ENCODE data around the gene MSL1. TPM values are rescaled to one million over a fixed set of nuclear protein-coding genes. Genes with fewer than 3 reads are reported as not detected.

The MSL1 gene
- total and polyA plus RNA-seq, 2 donors (not counting 1 experiment from before 2014, with no cell fraction given), result 52.4 to 86.3 TPM

DNA sequence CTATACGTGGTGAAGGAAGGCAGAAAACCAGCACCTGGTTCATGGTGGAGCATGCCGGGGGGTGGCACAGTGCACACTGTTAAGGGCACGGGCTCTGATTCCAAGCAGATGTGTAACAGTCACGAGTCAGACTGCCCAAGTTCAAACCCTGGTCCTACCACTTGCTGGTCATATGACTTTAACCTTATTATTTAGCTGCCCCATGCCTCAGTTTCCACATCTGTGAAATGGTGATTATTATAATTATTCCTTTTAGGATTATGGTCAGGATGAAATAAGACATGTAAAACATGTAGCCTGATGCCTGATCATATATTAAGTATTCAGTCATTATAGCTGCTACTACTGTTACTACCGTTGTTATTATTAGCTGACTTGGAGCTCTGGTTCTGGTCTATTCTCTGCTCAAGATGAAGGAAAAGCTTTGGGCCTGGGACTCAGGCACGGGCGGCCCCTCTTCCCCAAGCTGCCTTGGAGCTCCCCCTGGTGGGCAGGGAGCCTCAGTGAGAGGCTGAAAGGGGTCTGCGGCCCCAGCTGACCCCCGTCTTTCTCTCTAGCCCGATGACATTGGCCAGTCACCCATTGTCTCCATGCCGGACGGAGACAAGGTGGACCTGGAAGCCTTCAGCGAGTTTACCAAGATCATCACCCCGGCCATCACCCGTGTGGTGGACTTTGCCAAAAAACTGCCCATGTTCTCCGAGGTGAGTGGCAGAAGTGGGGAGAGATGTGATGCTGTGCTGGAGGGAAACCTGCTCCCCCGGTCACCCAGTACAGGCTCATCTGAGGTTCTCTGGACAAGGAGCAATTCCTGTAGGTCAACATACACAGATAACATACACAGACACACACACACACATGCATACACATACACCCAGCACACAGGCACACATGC, 35.4 kb upstream of the MSL1 start:
- Histone ChIP-seq H2AFZ (ENCODE audit: low read length) (no peak overlapping the region), H3K27me3 (ENCODE audit: control insufficient read depth, insufficient read depth, low read length) (no peaks in the 10 kb centered on the region), H3K4me3 (replicated peaks in 1 of 4; ENCODE audit: control extremely low read depth in 1 of 4, insufficient read depth in 1 of 4, low read depth in 3 of 4, low read length in 4 of 4) (no peak overlapping the region), H3K27ac (ENCODE audit: insufficient read depth, low read length) (no peak overlapping the region), H3K9me3 (ENCODE audit: control insufficient read depth, insufficient read depth, low read depth, low read length) (no peaks in the 10 kb centered on the region), H3K4me2 (ENCODE audit: extremely low read depth, insufficient read depth, low read length) (no peak overlapping the region), H3K79me2 (ENCODE audit: control insufficient read depth, insufficient read depth, low read length) (no peaks in the 10 kb centered on the region), H3K9ac (ENCODE audit: insufficient read depth, low read length) (no peak overlapping the region), H3K36me3 (ENCODE audit: control insufficient read depth, insufficient read depth, low read length) (peaks cover 27% of the 10 kb centered on the region), H3K4me1 (ENCODE audit: control insufficient read depth, extremely low read depth, insufficient read depth, low read length) (no peaks in the 10 kb centered on the region), H4K20me1 (ENCODE audit: control insufficient read depth, extremely low read depth, insufficient read depth, low read length) (no peaks in the 10 kb centered on the region)
- DNase-seq (ENCODE audit: low read depth in 2 of 2), result peak in 1 of 2 donors; percentile 49
- TF ChIP-seq EZH2 (IDR thresholded peaks at IDR 0.05; ENCODE audit: low read length, missing control alignments), result no peak
- TF ChIP-seq, protein P1, sequence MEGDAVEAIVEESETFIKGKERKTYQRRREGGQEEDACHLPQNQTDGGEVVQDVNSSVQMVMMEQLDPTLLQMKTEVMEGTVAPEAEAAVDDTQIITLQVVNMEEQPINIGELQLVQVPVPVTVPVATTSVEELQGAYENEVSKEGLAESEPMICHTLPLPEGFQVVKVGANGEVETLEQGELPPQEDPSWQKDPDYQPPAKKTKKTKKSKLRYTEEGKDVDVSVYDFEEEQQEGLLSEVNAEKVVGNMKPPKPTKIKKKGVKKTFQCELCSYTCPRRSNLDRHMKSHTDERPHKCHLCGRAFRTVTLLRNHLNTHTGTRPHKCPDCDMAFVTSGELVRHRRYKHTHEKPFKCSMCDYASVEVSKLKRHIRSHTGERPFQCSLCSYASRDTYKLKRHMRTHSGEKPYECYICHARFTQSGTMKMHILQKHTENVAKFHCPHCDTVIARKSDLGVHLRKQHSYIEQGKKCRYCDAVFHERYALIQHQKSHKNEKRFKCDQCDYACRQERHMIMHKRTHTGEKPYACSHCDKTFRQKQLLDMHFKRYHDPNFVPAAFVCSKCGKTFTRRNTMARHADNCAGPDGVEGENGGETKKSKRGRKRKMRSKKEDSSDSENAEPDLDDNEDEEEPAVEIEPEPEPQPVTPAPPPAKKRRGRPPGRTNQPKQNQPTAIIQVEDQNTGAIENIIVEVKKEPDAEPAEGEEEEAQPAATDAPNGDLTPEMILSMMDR (conservative IDR thresholded peaks at IDR 0.05 in 1 of 2, IDR thresholded peaks at IDR 0.05 in 1 of 2; ENCODE audit: low read depth in 1 of 2, low read length in 2 of 2), result peak; percentile 65 to 75

- Histone ChIP-seq H3K9me3 (ENCODE audit: control insufficient read depth, insufficient read depth, low read depth, low read length) (no peaks in the 10 kb centered on the region), H3K9ac (ENCODE audit: insufficient read depth, low read length) (no peak overlapping the region), H3K4me3 (replicated peaks in 1 of 4; ENCODE audit: control extremely low read depth in 1 of 4, insufficient read depth in 1 of 4, low read depth in 3 of 4, low read length in 4 of 4) (no peak overlapping the region), H4K20me1 (ENCODE audit: control insufficient read depth, extremely low read depth, insufficient read depth, low read length) (no peaks in the 10 kb centered on the region), H2AFZ (ENCODE audit: low read length) (no peak overlapping the region), H3K36me3 (ENCODE audit: control insufficient read depth, insufficient read depth, low read length) (peaks cover 27% of the 10 kb centered on the region), H3K27ac (ENCODE audit: insufficient read depth, low read length) (no peak overlapping the region), H3K4me1 (ENCODE audit: control insufficient read depth, extremely low read depth, insufficient read depth, low read length) (peaks cover 5% of the 10 kb centered on the region), H3K4me2 (ENCODE audit: extremely low read depth, insufficient read depth, low read length) (no peak overlapping the region), H3K79me2 (ENCODE audit: control insufficient read depth, insufficient read depth, low read length) (no peaks in the 10 kb centered on the region), H3K27me3 (ENCODE audit: control insufficient read depth, insufficient read depth, low read length) (no peaks in the 10 kb centered on the region)
- TF ChIP-seq EZH2 (IDR thresholded peaks at IDR 0.05; ENCODE audit: low read length, missing control alignments), result no peak
- TF ChIP-seq, protein P1 (conservative IDR thresholded peaks at IDR 0.05 in 1 of 2, IDR thresholded peaks at IDR 0.05 in 1 of 2; ENCODE audit: low read depth in 1 of 2, low read length in 2 of 2), result no peak
- no peak for DNase-seq (ENCODE audit: low read depth in 2 of 2)
These were observed 34.5 kb upstream of the MSL1 start for GRCh38 chr17:40087049-40087794.
